ENCODE results near the gene LGALS3.

Gene LGALS3

GRCh38 chr14:55126932-55127459, 2.1 kb upstream of the LGALS3 start:
- TF ChIP-seq TAF1 (IDR thresholded peaks at IDR 0.05; ENCODE audit: low read depth) = no peak
- no peak for TF ChIP-seq CREB1 (IDR thresholded peaks at IDR 0.05; ENCODE audit: low read depth)
- TF ChIP-seq, protein P1, sequence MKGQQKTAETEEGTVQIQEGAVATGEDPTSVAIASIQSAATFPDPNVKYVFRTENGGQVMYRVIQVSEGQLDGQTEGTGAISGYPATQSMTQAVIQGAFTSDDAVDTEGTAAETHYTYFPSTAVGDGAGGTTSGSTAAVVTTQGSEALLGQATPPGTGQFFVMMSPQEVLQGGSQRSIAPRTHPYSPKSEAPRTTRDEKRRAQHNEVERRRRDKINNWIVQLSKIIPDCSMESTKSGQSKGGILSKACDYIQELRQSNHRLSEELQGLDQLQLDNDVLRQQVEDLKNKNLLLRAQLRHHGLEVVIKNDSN (IDR thresholded peaks at IDR 0.05) = no peak
- no peak for TF ChIP-seq RAD21 (IDR thresholded peaks at IDR 0.05; ENCODE audit: low read depth)
- no peak for TF ChIP-seq YY1 (IDR thresholded peaks at IDR 0.05; ENCODE audit: low read depth)
- no peak for TF ChIP-seq TCF12 (IDR thresholded peaks at IDR 0.05; ENCODE audit: low read depth)
- no peak for TF ChIP-seq CEBPB (IDR thresholded peaks at IDR 0.05)

DNA sequence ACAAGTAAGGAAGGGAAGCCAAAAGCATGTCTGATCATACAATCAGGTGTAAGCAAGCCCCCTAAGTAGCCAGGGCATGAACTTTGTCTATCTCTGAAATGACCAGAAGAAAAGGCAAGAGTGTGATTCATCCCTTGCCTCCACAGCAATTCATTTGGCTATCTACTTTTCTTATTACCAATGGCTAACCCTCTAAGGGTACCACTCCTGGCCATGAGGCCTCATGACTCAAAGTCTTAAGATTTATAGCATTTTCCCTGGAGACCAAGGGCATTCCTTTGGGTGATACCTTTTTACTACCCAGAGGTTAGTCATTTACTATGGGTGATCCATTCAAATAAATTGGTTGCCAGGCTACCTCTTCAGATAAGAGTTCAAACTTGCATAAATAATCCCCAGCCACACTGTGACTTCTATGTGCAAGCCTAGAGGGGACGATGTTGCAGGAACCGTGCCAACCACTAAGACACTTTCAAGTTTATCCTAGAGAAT, 1.5 kb upstream of the LGALS3 start:
- TF ChIP-seq ZBTB7A (IDR thresholded peaks at IDR 0.05; ENCODE audit: low read depth) (no peak), TAF1 (IDR thresholded peaks at IDR 0.05; ENCODE audit: low read depth) (no peak), YY1 (IDR thresholded peaks at IDR 0.05; ENCODE audit: low read depth) (no peak), EP300 (IDR thresholded peaks at IDR 0.05; ENCODE audit: borderline replicate concordance) (no peak), TCF12 (IDR thresholded peaks at IDR 0.05; ENCODE audit: low read depth) (no peak), NFIC (IDR thresholded peaks at IDR 0.05) (no peak), TEAD4 (IDR thresholded peaks at IDR 0.05) (no peak), EGR1 (IDR thresholded peaks at IDR 0.05) (no peak), RAD21 (IDR thresholded peaks at IDR 0.05; ENCODE audit: low read depth) (no peak), CREB1 (IDR thresholded peaks at IDR 0.05; ENCODE audit: low read depth) (no peak), CEBPB (IDR thresholded peaks at IDR 0.05) (no peak), FOXM1 (IDR thresholded peaks at IDR 0.05; ENCODE audit: borderline replicate concordance, low read depth) (no peak), MAX (IDR thresholded peaks at IDR 0.05) (no peak)
- TF ChIP-seq, protein P2, sequence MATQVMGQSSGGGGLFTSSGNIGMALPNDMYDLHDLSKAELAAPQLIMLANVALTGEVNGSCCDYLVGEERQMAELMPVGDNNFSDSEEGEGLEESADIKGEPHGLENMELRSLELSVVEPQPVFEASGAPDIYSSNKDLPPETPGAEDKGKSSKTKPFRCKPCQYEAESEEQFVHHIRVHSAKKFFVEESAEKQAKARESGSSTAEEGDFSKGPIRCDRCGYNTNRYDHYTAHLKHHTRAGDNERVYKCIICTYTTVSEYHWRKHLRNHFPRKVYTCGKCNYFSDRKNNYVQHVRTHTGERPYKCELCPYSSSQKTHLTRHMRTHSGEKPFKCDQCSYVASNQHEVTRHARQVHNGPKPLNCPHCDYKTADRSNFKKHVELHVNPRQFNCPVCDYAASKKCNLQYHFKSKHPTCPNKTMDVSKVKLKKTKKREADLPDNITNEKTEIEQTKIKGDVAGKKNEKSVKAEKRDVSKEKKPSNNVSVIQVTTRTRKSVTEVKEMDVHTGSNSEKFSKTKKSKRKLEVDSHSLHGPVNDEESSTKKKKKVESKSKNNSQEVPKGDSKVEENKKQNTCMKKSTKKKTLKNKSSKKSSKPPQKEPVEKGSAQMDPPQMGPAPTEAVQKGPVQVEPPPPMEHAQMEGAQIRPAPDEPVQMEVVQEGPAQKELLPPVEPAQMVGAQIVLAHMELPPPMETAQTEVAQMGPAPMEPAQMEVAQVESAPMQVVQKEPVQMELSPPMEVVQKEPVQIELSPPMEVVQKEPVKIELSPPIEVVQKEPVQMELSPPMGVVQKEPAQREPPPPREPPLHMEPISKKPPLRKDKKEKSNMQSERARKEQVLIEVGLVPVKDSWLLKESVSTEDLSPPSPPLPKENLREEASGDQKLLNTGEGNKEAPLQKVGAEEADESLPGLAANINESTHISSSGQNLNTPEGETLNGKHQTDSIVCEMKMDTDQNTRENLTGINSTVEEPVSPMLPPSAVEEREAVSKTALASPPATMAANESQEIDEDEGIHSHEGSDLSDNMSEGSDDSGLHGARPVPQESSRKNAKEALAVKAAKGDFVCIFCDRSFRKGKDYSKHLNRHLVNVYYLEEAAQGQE (IDR thresholded peaks at IDR 0.05; ENCODE audit: low read depth) = no peak
- TF ChIP-seq, protein P1 (IDR thresholded peaks at IDR 0.05) = no peak

DNA sequence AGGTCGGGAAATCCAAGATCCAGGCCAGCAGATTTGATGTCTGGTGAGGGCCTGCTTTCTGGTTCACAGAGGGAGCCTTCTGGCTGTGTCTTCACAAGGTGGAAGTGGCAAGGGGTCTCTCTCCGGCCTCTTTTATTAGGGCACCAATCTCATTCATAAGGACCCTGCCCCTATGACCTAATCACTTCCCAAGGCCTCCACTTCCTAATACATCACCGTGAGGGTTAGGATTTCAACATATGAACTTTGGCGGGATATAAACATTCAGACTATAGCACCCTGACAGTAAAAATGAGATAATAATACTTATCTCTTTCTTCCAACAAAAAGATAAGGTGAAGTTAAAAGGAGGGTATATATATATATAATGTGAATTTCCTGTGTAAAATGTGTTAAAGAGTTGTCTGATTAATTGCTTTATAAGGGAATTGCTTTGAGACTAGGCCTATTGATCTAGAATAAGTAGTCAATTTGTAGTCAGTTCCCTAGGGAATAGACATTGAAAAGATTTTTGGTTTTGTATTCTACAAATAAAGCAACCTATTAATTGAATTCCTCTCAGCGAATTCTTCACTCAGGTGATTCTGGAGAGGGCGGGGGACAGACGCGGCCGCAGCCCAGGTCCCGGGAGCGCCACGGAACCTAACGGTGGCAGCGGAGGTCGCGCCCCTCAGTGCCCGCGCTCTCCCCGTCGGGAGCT, 516 bp upstream of the LGALS3 start:
- TF ChIP-seq ZBTB7A (IDR thresholded peaks at IDR 0.05; ENCODE audit: low read depth) (peak; percentile 76; the same call in 1 of the 2 replicates), TEAD4 (IDR thresholded peaks at IDR 0.05) (no peak)

- no peak for TF ChIP-seq RAD21 (IDR thresholded peaks at IDR 0.05; ENCODE audit: low read depth)
- TF ChIP-seq YY1 (IDR thresholded peaks at IDR 0.05; ENCODE audit: low read depth) = peak; percentile 11; the same call in 1 of the 2 replicates
- TF ChIP-seq MAX (IDR thresholded peaks at IDR 0.05) = peak; percentile 75
- TF ChIP-seq TEAD4 (IDR thresholded peaks at IDR 0.05) = no peak
- TF ChIP-seq, protein P2 (IDR thresholded peaks at IDR 0.05; ENCODE audit: low read depth) = no peak
- TF ChIP-seq TAF1 (IDR thresholded peaks at IDR 0.05; ENCODE audit: low read depth) = no peak
- TF ChIP-seq EGR1 (IDR thresholded peaks at IDR 0.05) = no peak
Observed at GRCh38 chr14:55129428-55130195, 560 bp downstream of the LGALS3 start.

DNA sequence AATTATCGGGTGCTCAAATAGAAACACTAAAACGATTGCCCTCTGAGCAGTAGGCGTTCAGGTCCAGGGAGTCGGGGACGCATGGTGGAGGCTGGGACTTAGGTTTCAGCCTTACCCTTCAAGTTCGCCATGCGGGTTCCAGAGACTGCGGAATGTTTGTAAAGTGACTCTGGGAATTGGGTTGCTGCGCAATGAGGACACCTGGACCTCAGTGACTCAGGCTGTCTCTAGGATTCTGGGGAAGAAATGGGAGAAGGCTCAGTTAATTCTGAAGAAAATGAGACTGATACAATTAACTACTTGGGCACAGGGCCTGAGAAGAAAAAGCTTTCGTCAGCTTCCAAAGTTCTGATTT, 1.1 kb downstream of the LGALS3 start:
- TF ChIP-seq RAD21 (IDR thresholded peaks at IDR 0.05; ENCODE audit: low read depth) = no peak
- TF ChIP-seq TAF1 (IDR thresholded peaks at IDR 0.05; ENCODE audit: low read depth) = no peak
- no peak for TF ChIP-seq TCF12 (IDR thresholded peaks at IDR 0.05; ENCODE audit: low read depth)
- no peak for TF ChIP-seq EP300 (IDR thresholded peaks at IDR 0.05; ENCODE audit: borderline replicate concordance)
- TF ChIP-seq, protein P1 (IDR thresholded peaks at IDR 0.05) = no peak

Measured in Ishikawa (cell line).